NCI-H460 (cell line): ENCODE measurements around the gene ROCK2. TPM values are rescaled to one million over a fixed set of nuclear protein-coding genes. Genes with fewer than 3 reads are reported as not detected.
"Not testable (repeated sequence)": the region's sequence is repeated elsewhere in the genome, so short reads cannot be mapped to it uniquely, and the experiment has no call there.

ENCODE experiments used
- DNase-seq: peaks from one replicate; pipeline ENCODE4 v3.0.0-alpha.2; 2016; ENCODE audit warnings: low read depth; ENCODE audit errors: extremely low read depth
- total RNA-seq: library from RNA; depleted of rRNA; stranded (reverse); fragments of >200 nt; shearing (Covaris generic); gene quantifications from 2 replicates; pipeline ENCODE4 v1.2.3, GENCODE V29; 2014

ROCK2 gene
- total RNA-seq, 1 experiment from 2014 or later, result 31.7 TPM

GRCh38 chr2:11280713-11281112 lies 63.7 kb downstream of the ROCK2 start:
- no peak for DNase-seq

GRCh38 chr2:11279398-11279797 lies 65.0 kb downstream of the ROCK2 start:
- no peak for DNase-seq

- no peak for DNase-seq
Observed at GRCh38 chr2:11278219-11278618, 66.2 kb downstream of the ROCK2 start.

- DNase-seq, result no peak
Observed at GRCh38 chr2:11275910-11276309, 68.5 kb downstream of the ROCK2 start.

- DNase-seq, result no peak
Observed at GRCh38 chr2:11270891-11271290, 73.5 kb downstream of the ROCK2 start.

GRCh38 chr2:11267931-11268330 lies 76.5 kb downstream of the ROCK2 start:
- no peak for DNase-seq

GRCh38 chr2:11264818-11265217 lies 79.6 kb downstream of the ROCK2 start:
- DNase-seq, result no peak

- no peak for DNase-seq
Observed at GRCh38 chr2:11264007-11264406, 80.4 kb downstream of the ROCK2 start.

GRCh38 chr2:11263177-11263576 lies 81.3 kb downstream of the ROCK2 start:
- no peak for DNase-seq

GRCh38 chr2:11262438-11262837 lies 82.0 kb downstream of the ROCK2 start:
- not testable (repeated sequence) for DNase-seq

GRCh38 chr2:11261564-11261963 lies 82.9 kb downstream of the ROCK2 start:
- not testable (repeated sequence) for DNase-seq

- no peak for DNase-seq
Observed at GRCh38 chr2:11260979-11261378, 83.5 kb downstream of the ROCK2 start.

GRCh38 chr2:11257964-11258363 lies 86.5 kb downstream of the ROCK2 start:
- DNase-seq, result no peak

GRCh38 chr2:11257078-11257477 lies 87.4 kb downstream of the ROCK2 start:
- no peak for DNase-seq

- no peak for DNase-seq
Observed at GRCh38 chr2:11256166-11256565, 88.3 kb downstream of the ROCK2 start.

GRCh38 chr2:11254100-11254536 lies 90.3 kb downstream of the ROCK2 start:
- DNase-seq, result no peak

- DNase-seq, result not testable (repeated sequence)
Observed at GRCh38 chr2:11252458-11252857, 92.0 kb downstream of the ROCK2 start.

- no peak for DNase-seq
Observed at GRCh38 chr2:11250400-11251196, 93.8 kb downstream of the ROCK2 start.

GRCh38 chr2:11245322-11245721 lies 99.1 kb downstream of the ROCK2 start:
- DNase-seq, result no peak

- no peak for DNase-seq
Observed at GRCh38 chr2:11244091-11244826, 100.2 kb downstream of the ROCK2 start.

- no peak for DNase-seq
Observed at GRCh38 chr2:11243512-11243911, 100.9 kb downstream of the ROCK2 start.
